Measurements from ENCODE around the gene RUNX2. TPM values are rescaled to one million over a fixed set of nuclear protein-coding genes. Genes with fewer than 3 reads are reported as not detected.
A peak's percentile ranks its signal among the peaks of the same experiment; 100 is the strongest.

RUNX2 gene
- total RNA-seq (2014; rRNA removed; shearing (Covaris generic)) (0.70 and 1.7 TPM in 2 replicates), polyA plus RNA-seq (2016; fragmentation: Nextera tagmentation; extraction: Ambion mirVana) (0.66 and 0.80 TPM in 2 replicates)
- long read RNA-seq: 0 reads

GRCh38 chr6:45327956-45328522, at the start of gene RUNX2:
Gene RUNX2, plus strand, starts transcription at chr6:45328330. Its CDS starts 397 bp downstream, at chr6:45328727.
- Histone ChIP-seq H3K36me3 (ENCODE audit: insufficient read depth) (no peaks in the 10 kb centered on the region), H3K27me3 (ENCODE audit: insufficient read depth) (no peaks in the 10 kb centered on the region), H4K20me1 (replicated peaks; ENCODE audit: insufficient read depth) (no peaks in the 10 kb centered on the region), H3K79me2 (replicated peaks; ENCODE audit: insufficient read depth) (no peaks in the 10 kb centered on the region), H3K4me3 (no peak within 1 kb of the TSS), H2AFZ (no peak within 1 kb of the TSS), H3F3A (replicated peaks; ENCODE audit: low read depth) (no peaks in the 10 kb centered on the region), H3K9me2 (ENCODE audit: insufficient read depth) (no peaks in the 10 kb centered on the region), H3K4me2 (peak within 1 kb of the TSS; percentile 14; the same call in 1 of the 2 replicates), H3K27ac (ENCODE audit: low read depth) (0 out of 2 replicates have a peak within 1 kb of the TSS, but pooled peaks have one; percentile 28), H3K4me1 (ENCODE audit: insufficient read depth) (peaks cover 4% of the 10 kb centered on the region; the same call in 1 of the 2 replicates)
- H3K36me3 Mint-ChIP-seq (ENCODE audit: low read depth): no peaks in the 10 kb centered on the region
- no peak within 1 kb of the TSS for H3K27ac Mint-ChIP-seq
- peak; percentile 28 for DNase-seq (ENCODE audit: low spot score)
- peak; percentile 88 for ATAC-seq
- TF ChIP-seq, protein P1, sequence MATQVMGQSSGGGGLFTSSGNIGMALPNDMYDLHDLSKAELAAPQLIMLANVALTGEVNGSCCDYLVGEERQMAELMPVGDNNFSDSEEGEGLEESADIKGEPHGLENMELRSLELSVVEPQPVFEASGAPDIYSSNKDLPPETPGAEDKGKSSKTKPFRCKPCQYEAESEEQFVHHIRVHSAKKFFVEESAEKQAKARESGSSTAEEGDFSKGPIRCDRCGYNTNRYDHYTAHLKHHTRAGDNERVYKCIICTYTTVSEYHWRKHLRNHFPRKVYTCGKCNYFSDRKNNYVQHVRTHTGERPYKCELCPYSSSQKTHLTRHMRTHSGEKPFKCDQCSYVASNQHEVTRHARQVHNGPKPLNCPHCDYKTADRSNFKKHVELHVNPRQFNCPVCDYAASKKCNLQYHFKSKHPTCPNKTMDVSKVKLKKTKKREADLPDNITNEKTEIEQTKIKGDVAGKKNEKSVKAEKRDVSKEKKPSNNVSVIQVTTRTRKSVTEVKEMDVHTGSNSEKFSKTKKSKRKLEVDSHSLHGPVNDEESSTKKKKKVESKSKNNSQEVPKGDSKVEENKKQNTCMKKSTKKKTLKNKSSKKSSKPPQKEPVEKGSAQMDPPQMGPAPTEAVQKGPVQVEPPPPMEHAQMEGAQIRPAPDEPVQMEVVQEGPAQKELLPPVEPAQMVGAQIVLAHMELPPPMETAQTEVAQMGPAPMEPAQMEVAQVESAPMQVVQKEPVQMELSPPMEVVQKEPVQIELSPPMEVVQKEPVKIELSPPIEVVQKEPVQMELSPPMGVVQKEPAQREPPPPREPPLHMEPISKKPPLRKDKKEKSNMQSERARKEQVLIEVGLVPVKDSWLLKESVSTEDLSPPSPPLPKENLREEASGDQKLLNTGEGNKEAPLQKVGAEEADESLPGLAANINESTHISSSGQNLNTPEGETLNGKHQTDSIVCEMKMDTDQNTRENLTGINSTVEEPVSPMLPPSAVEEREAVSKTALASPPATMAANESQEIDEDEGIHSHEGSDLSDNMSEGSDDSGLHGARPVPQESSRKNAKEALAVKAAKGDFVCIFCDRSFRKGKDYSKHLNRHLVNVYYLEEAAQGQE (IDR thresholded peaks at IDR 0.05; ENCODE audit: unreplicated experiment): no peak
- TF ChIP-seq EZH2phosphoT487 (IDR thresholded peaks at IDR 0.05; ENCODE audit: unreplicated experiment) (no peak), ZNF331 (CRISPR knock-in tag; IDR thresholded peaks at IDR 0.05; ENCODE audit: low read depth) (no peak), CTCF (conservative IDR thresholded peaks at IDR 0.05; ENCODE audit: low read depth in 2 of 2) (no peak), NANOG (IDR thresholded peaks at IDR 0.05; ENCODE audit: borderline replicate concordance) (no peak), ZNF114 (CRISPR knock-in tag; IDR thresholded peaks at IDR 0.05) (no peak), CREB1 (CRISPR knock-in tag; IDR thresholded peaks at IDR 0.05; ENCODE audit: low read depth) (no peak), EZH2 (IDR thresholded peaks at IDR 0.05; ENCODE audit: low read depth, unreplicated experiment) (no peak), STAT1 (IDR thresholded peaks at IDR 0.05; ENCODE audit: unreplicated experiment) (no peak), ZNF462 (CRISPR knock-in tag; IDR thresholded peaks at IDR 0.05) (no peak)
- H3K4me1 Mint-ChIP-seq: peaks cover 34% of the 10 kb centered on the region
- no peaks in the 10 kb centered on the region for H3K9me3 Mint-ChIP-seq
- H3K27me3 Mint-ChIP-seq (ENCODE audit: insufficient read depth, low read depth, poor library complexity): peaks cover 3% of the 10 kb centered on the region
- peak within 1 kb of the TSS; percentile 11; the same call in 1 of the 3 replicates for H3K4me3 Mint-ChIP-seq
